ENCODE measurements around the gene RTEL1. TPM values are rescaled to one million over a fixed set of nuclear protein-coding genes. Genes with fewer than 3 reads are reported as not detected.

The RTEL1 gene
- total RNA-seq, 4 donors from 2014 or later = 28.2 to 62.4 (median 46.7) TPM

DNA sequence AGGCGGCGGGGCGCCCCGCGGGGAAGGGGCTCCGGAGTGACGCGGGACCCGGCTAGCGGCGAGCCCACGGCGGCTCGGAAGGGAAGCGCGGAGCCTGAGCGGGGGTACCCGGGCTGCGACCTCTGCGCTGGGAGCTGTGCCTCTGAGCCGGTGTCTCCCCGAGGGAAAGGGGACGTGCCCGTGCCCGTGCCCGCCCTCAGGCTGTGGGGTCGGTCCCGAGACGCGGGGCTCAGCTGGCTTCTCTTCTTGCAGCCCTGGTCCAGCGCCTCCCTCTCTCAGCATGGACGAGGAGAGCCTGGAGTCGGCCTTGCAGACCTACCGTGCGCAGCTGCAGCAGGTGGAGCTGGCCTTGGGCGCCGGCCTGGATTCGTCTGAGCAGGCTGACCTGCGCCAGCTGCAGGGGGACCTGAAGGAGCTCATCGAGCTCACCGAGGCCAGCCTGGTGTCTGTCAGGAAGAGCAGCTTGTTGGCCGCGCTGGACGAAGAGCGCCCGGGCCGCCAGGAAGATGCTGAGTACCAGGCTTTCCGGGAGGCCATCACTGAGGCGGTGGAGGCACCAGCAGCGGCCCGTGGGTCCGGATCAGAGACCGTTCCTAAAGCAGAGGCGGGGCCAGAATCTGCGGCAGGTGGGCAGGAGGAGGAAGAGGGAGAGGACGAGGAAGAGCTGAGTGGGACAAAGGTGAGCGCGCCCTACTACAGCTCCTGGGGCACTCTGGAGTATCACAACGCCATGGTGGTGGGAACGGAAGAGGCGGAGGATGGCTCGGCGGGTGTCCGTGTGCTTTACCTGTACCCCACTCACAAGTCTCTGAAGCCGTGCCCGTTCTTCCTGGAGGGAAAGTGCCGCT lies 50.4 kb downstream of the RTEL1 start:
- H3K4me1 ChIP-seq = peaks cover 0 to 39% (median 26%) of the 10 kb centered on the region in 4 donors
- no peaks in the 10 kb centered on the region for H3K27me3 ChIP-seq
- TF ChIP-seq POLR2A (IDR thresholded peaks at IDR 0.05) = no peak
- peak overlapping the region; percentile 71 to 96 (median 82) for H3K4me3 ChIP-seq
- DNase-seq (ENCODE audit: low spot score in 2 of 2) = no peak
- WGBS, 2 donors = 35 to 36% methylated on average over 44 to 47 of the region's 67 CpGs
- H3K9me3 ChIP-seq = peaks cover 0 to 6% (median 0%) of the 10 kb centered on the region in 4 donors
- peak overlapping the region; percentile 51 to 88 (median 86) for H3K27ac ChIP-seq
- peaks cover 0 to 79% (median 5%) of the 10 kb centered on the region in 3 donors for H3K36me3 ChIP-seq

- WGBS, 2 donors = 90% methylated on average over 15 to 17 of the region's 17 CpGs
- no peak for DNase-seq (ENCODE audit: low spot score in 2 of 2)
- H3K4me3 ChIP-seq = peak overlapping the region in 1 of 4 donors; percentile 75
- H3K27me3 ChIP-seq = no peaks in the 10 kb centered on the region
- H3K36me3 ChIP-seq = peaks cover 0 to 79% (median 5%) of the 10 kb centered on the region in 3 donors
- H3K4me1 ChIP-seq = peaks cover 0 to 39% (median 26%) of the 10 kb centered on the region in 4 donors
- H3K27ac ChIP-seq = no peak overlapping the region
- peaks cover 0 to 9% (median 0%) of the 10 kb centered on the region in 4 donors for H3K9me3 ChIP-seq
- no peak for TF ChIP-seq POLR2A (IDR thresholded peaks at IDR 0.05)
- no peak for TF ChIP-seq EP300 (IDR thresholded peaks at IDR 0.05)
- TF ChIP-seq, protein P1, sequence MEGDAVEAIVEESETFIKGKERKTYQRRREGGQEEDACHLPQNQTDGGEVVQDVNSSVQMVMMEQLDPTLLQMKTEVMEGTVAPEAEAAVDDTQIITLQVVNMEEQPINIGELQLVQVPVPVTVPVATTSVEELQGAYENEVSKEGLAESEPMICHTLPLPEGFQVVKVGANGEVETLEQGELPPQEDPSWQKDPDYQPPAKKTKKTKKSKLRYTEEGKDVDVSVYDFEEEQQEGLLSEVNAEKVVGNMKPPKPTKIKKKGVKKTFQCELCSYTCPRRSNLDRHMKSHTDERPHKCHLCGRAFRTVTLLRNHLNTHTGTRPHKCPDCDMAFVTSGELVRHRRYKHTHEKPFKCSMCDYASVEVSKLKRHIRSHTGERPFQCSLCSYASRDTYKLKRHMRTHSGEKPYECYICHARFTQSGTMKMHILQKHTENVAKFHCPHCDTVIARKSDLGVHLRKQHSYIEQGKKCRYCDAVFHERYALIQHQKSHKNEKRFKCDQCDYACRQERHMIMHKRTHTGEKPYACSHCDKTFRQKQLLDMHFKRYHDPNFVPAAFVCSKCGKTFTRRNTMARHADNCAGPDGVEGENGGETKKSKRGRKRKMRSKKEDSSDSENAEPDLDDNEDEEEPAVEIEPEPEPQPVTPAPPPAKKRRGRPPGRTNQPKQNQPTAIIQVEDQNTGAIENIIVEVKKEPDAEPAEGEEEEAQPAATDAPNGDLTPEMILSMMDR (IDR thresholded peaks at IDR 0.05) = no peak
Observed at GRCh38 chr20:63709149-63709527, 51.0 kb downstream of the RTEL1 start.

DNA sequence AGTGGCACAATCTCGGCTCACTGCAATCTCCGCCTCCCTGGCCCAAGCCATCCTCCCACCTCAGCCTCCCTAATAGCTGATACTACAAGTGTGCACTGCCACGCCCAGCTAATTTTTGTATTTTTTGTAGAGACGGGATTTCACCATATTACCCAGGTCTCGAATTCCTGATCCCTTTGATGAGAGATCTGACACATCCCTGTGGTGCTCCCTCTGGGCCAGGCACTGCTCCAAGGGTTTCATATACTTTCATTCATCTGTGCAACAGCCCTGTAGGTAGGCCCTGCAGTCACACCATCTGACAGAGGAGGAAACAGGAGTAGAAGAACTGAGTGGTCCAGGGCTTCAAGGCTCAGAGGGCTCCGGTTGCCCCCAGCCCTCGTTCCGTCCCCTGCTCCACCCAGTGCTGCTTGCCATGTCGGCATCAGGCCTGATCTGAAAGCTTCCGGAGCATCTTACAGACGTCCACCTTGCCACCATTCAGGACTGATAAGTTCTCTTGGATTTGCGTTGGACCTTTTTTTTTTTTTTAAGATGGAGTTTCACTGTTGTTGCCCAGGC lies 53.1 kb downstream of the RTEL1 start:
- Histone ChIP-seq H3K4me1 (peaks cover 0 to 32% (median 23%) of the 10 kb centered on the region in 4 donors), H3K27ac (no peak overlapping the region), H3K36me3 (peaks cover 0 to 79% (median 5%) of the 10 kb centered on the region in 3 donors), H3K9me3 (peaks cover 0 to 29% (median 6%) of the 10 kb centered on the region in 4 donors), H3K27me3 (no peaks in the 10 kb centered on the region), H3K4me3 (no peak overlapping the region)
- TF ChIP-seq EP300 (IDR thresholded peaks at IDR 0.05) (no peak), POLR2A (IDR thresholded peaks at IDR 0.05) (no peak)
- TF ChIP-seq, protein P1 (IDR thresholded peaks at IDR 0.05) = no peak
- WGBS, 2 donors = 83 to 87% methylated on average over 12 of the region's 12 CpGs
- DNase-seq (ENCODE audit: low spot score in 2 of 2) = no peak

- H3K36me3 ChIP-seq = peaks cover 0 to 86% (median 5%) of the 10 kb centered on the region in 3 donors
- peaks cover 0 to 22% (median 14%) of the 10 kb centered on the region in 4 donors for H3K4me1 ChIP-seq
- H3K4me3 ChIP-seq = no peak overlapping the region
- H3K27me3 ChIP-seq = no peaks in the 10 kb centered on the region
- TF ChIP-seq EP300 (IDR thresholded peaks at IDR 0.05) (no peak), POLR2A (IDR thresholded peaks at IDR 0.05) (no peak)
- TF ChIP-seq, protein P1 (IDR thresholded peaks at IDR 0.05) = no peak
- peaks cover 0 to 33% (median 7%) of the 10 kb centered on the region in 4 donors for H3K9me3 ChIP-seq
- no peak for DNase-seq (ENCODE audit: low spot score in 2 of 2)
- WGBS, 2 donors = 98 to 100% methylated on average over 1 of the region's 1 CpG
- no peak overlapping the region for H3K27ac ChIP-seq
Observed at GRCh38 chr20:63712191-63712590, 54.1 kb downstream of the RTEL1 start.

- WGBS, 2 donors = 98% methylated on average over 5 of the region's 5 CpGs
- peaks cover 0 to 100% (median 5%) of the 10 kb centered on the region in 3 donors for H3K36me3 ChIP-seq
- no peak overlapping the region for H3K4me3 ChIP-seq
- peaks cover 0 to 6% (median under 1%) of the 10 kb centered on the region in 4 donors for H3K4me1 ChIP-seq
- no peak for DNase-seq (ENCODE audit: low spot score in 2 of 2)
- peaks cover 0 to 50% (median 11%) of the 10 kb centered on the region in 4 donors for H3K9me3 ChIP-seq
- no peak for TF ChIP-seq EP300 (IDR thresholded peaks at IDR 0.05)
- TF ChIP-seq POLR2A (IDR thresholded peaks at IDR 0.05) = no peak
- TF ChIP-seq, protein P1 (IDR thresholded peaks at IDR 0.05) = no peak
- H3K27ac ChIP-seq = no peak overlapping the region
- H3K27me3 ChIP-seq = no peaks in the 10 kb centered on the region
Observed at GRCh38 chr20:63714858-63715257, 56.7 kb downstream of the RTEL1 start.

All from tibial nerve (tissue), 4 donors.